ENCODE data around the gene FAM90A26. TPM values are rescaled to one million over a fixed set of nuclear protein-coding genes. Genes with fewer than 3 reads are reported as not detected.
"Not testable (repeated sequence)": the region's sequence is repeated elsewhere in the genome, so short reads cannot be mapped to it uniquely, and the experiment has no call there.

The FAM90A26 gene
- total and polyA plus RNA-seq, 2 of the 8 experiments (the other 6 are each of a cell fraction or from before 2014, with no cell fraction given), result not detected

- H3K36me3 ChIP-seq (ENCODE audit: control insufficient read depth in 2 of 4, insufficient read depth in 4 of 4, low read length in 3 of 4); FAIRE-seq; H3K27ac ChIP-seq (ENCODE audit: low read depth, low read length); H3K14ac ChIP-seq (ENCODE audit: insufficient read length); H4K20me1 ChIP-seq (replicated peaks in 1 of 2; ENCODE audit: control insufficient read depth in 1 of 2, insufficient read depth in 2 of 2, low read length in 2 of 2); H2AK5ac ChIP-seq (ENCODE audit: low read depth, low read length); H3K79me1 ChIP-seq (ENCODE audit: low read depth, low read length); H3K79me2 ChIP-seq (ENCODE audit: control insufficient read depth in 1 of 2, insufficient read depth in 2 of 2, low read length in 2 of 2); H2BK20ac ChIP-seq (ENCODE audit: low read length); H3K4ac ChIP-seq (replicated peaks; ENCODE audit: insufficient read length, low read depth, low read length); H4K91ac ChIP-seq (replicated peaks; ENCODE audit: insufficient read length, low read length); H4K5ac ChIP-seq (ENCODE audit: insufficient read length, low read depth, low read length); DNase-seq (ENCODE audit: low read depth in 1 of 2, low spot score in 2 of 2); POLR2A ChIA-PET (ENCODE audit: partially characterized antibody); H3K9ac ChIP-seq (replicated peaks in 1 of 4; ENCODE audit: extremely low read depth in 1 of 4, low read depth in 3 of 4, low read length in 3 of 4); H3K4me2 ChIP-seq (ENCODE audit: insufficient read depth in 1 of 2, low read depth in 2 of 2, low read length in 2 of 2); H3K23me2 ChIP-seq (ENCODE audit: low read depth, low read length); H3K4me3 ChIP-seq (ENCODE audit: extremely low read depth in 1 of 4, insufficient read depth in 2 of 4, low read depth in 3 of 4, low read length in 4 of 4); H3K18ac ChIP-seq (ENCODE audit: extremely low read depth, low read length); CTCF ChIA-PET (ENCODE audit: partially characterized antibody); H2BK15ac ChIP-seq (ENCODE audit: low read length); H3K56ac ChIP-seq (replicated peaks; ENCODE audit: insufficient read length, low read depth, low read length); H2BK5ac ChIP-seq (ENCODE audit: low read depth, low read length); H2AFZ ChIP-seq (ENCODE audit: low read length); H4K8ac ChIP-seq (ENCODE audit: extremely low read depth, insufficient read depth, low read length); H3K23ac ChIP-seq (ENCODE audit: insufficient read length); H2BK12ac ChIP-seq (ENCODE audit: low read depth, low read length); H3K4me1 ChIP-seq (replicated peaks in 1 of 4; ENCODE audit: control insufficient read depth in 3 of 4, insufficient read depth in 4 of 4, low read length in 3 of 4); H3K27me3 ChIP-seq (replicated peaks in 1 of 4; ENCODE audit: control insufficient read depth in 3 of 4, extremely low read depth in 1 of 4, insufficient read depth in 3 of 4, low read length in 3 of 4); H2BK120ac ChIP-seq (replicated peaks; ENCODE audit: low read depth, low read length): not testable (repeated sequence)
- H3K9me3 ChIP-seq (ENCODE audit: insufficient read depth in 2 of 2, low read depth in 1 of 2, low read length in 1 of 2), result peaks cover 7 to 59% of the 10 kb centered on the region in 2 experiments; a peak in 3 of 4 replicates
- 74% methylated on average over 2 of the region's 4 CpGs; no CpG with 5 or more reads in 1 of the 2 experiments for WGBS, 2 experiments (ENCODE audit: extremely low coverage in 1 of 2, insufficient coverage in 1 of 2, insufficient read length in 1 of 2, insufficient replicate concordance in 2 of 2, low coverage in 1 of 2, low lambda C conversion rate in 2 of 2, missing lambda C conversion rate in 1 of 2)
Observed at GRCh38 chr4:9147368-9147767, 22.8 kb upstream of the FAM90A26 start.

- H4K8ac ChIP-seq (ENCODE audit: extremely low read depth, insufficient read depth, low read length); H3K79me2 ChIP-seq (ENCODE audit: control insufficient read depth in 1 of 2, insufficient read depth in 2 of 2, low read length in 2 of 2); H3K56ac ChIP-seq (replicated peaks; ENCODE audit: insufficient read length, low read depth, low read length); H3K79me1 ChIP-seq (ENCODE audit: low read depth, low read length); H3K23me2 ChIP-seq (ENCODE audit: low read depth, low read length); H3K14ac ChIP-seq (ENCODE audit: insufficient read length); H2AK5ac ChIP-seq (ENCODE audit: low read depth, low read length); H4K20me1 ChIP-seq (replicated peaks in 1 of 2; ENCODE audit: control insufficient read depth in 1 of 2, insufficient read depth in 2 of 2, low read length in 2 of 2); H2BK120ac ChIP-seq (replicated peaks; ENCODE audit: low read depth, low read length); H3K4me3 ChIP-seq (ENCODE audit: extremely low read depth in 1 of 4, insufficient read depth in 2 of 4, low read depth in 3 of 4, low read length in 4 of 4); H2BK12ac ChIP-seq (ENCODE audit: low read depth, low read length); H3K4me2 ChIP-seq (ENCODE audit: insufficient read depth in 1 of 2, low read depth in 2 of 2, low read length in 2 of 2); H3K9ac ChIP-seq (replicated peaks in 1 of 4; ENCODE audit: extremely low read depth in 1 of 4, low read depth in 3 of 4, low read length in 3 of 4); H3K4me1 ChIP-seq (replicated peaks in 1 of 4; ENCODE audit: control insufficient read depth in 3 of 4, insufficient read depth in 4 of 4, low read length in 3 of 4); H4K5ac ChIP-seq (ENCODE audit: insufficient read length, low read depth, low read length); H2BK20ac ChIP-seq (ENCODE audit: low read length); DNase-seq (ENCODE audit: low read depth in 1 of 2, low spot score in 2 of 2); H3K36me3 ChIP-seq (ENCODE audit: control insufficient read depth in 2 of 4, insufficient read depth in 4 of 4, low read length in 3 of 4); FAIRE-seq; H3K18ac ChIP-seq (ENCODE audit: extremely low read depth, low read length); CTCF ChIA-PET (ENCODE audit: partially characterized antibody); H4K91ac ChIP-seq (replicated peaks; ENCODE audit: insufficient read length, low read length); H2BK15ac ChIP-seq (ENCODE audit: low read length); H3K27me3 ChIP-seq (replicated peaks in 1 of 4; ENCODE audit: control insufficient read depth in 3 of 4, extremely low read depth in 1 of 4, insufficient read depth in 3 of 4, low read length in 3 of 4); H2BK5ac ChIP-seq (ENCODE audit: low read depth, low read length); H3K4ac ChIP-seq (replicated peaks; ENCODE audit: insufficient read length, low read depth, low read length); H3K27ac ChIP-seq (ENCODE audit: low read depth, low read length); H2AFZ ChIP-seq (ENCODE audit: low read length); POLR2A ChIA-PET (ENCODE audit: partially characterized antibody); H3K23ac ChIP-seq (ENCODE audit: insufficient read length): not testable (repeated sequence)
- H3K9me3 ChIP-seq (ENCODE audit: insufficient read depth in 2 of 2, low read depth in 1 of 2, low read length in 1 of 2), result peaks cover 3 to 63% of the 10 kb centered on the region in 2 experiments; a peak in 3 of 4 replicates
- WGBS, 2 experiments (ENCODE audit: extremely low coverage in 1 of 2, insufficient coverage in 1 of 2, insufficient read length in 1 of 2, insufficient replicate concordance in 2 of 2, low coverage in 1 of 2, low lambda C conversion rate in 2 of 2, missing lambda C conversion rate in 1 of 2), result 80% methylated on average over 4 of the region's 7 CpGs; no CpG with 5 or more reads in 1 of the 2 experiments
Observed at GRCh38 chr4:9148611-9149409, 21.4 kb upstream of the FAM90A26 start.
